Measurements from ENCODE around the gene SPINDOC.

DNA sequence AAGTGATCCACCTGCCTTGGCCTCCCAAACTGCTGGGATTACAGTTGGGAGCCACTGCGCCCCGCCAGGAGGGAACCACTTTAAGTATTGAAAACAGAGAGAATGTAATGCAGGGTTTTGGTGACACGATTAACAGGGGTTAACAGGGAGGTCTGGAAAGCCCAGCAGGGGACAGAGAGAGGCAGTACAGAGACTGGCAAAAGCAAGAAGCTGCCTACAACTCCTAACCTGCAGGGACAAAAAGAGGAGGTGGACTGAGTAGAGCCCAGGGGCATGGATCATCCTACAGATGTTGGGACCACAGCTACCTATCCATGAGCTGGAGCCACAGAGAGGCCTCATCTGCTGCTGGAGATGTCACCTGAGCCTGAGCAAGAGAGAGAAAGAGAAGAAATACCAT is 1.7 kb upstream of the SPINDOC start:
- TF ChIP-seq, protein P1, sequence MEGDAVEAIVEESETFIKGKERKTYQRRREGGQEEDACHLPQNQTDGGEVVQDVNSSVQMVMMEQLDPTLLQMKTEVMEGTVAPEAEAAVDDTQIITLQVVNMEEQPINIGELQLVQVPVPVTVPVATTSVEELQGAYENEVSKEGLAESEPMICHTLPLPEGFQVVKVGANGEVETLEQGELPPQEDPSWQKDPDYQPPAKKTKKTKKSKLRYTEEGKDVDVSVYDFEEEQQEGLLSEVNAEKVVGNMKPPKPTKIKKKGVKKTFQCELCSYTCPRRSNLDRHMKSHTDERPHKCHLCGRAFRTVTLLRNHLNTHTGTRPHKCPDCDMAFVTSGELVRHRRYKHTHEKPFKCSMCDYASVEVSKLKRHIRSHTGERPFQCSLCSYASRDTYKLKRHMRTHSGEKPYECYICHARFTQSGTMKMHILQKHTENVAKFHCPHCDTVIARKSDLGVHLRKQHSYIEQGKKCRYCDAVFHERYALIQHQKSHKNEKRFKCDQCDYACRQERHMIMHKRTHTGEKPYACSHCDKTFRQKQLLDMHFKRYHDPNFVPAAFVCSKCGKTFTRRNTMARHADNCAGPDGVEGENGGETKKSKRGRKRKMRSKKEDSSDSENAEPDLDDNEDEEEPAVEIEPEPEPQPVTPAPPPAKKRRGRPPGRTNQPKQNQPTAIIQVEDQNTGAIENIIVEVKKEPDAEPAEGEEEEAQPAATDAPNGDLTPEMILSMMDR (IDR thresholded peaks at IDR 0.05): no peak
- TF ChIP-seq POLR2A (IDR thresholded peaks at IDR 0.05) (no peak), EP300 (IDR thresholded peaks at IDR 0.05) (no peak)
